Measurements from ENCODE around the gene LOXL3.

The LOXL3 gene

GRCh38 chr2:74529357-74530238, 24.1 kb downstream of the LOXL3 start, which contains the start of the genes AUP1 and HTRA2:
Gene AUP1, minus strand, starts transcription at chr2:74529706. Its CDS starts 77 bp downstream, at chr2:74529629.
Gene HTRA2, plus strand, starts transcription at chr2:74529933. Its CDS starts 74 bp downstream, at chr2:74530007.
- peaks cover 46% of the 10 kb centered on the region for H3K36me3 ChIP-seq
- no peaks in the 10 kb centered on the region for H3K9me3 ChIP-seq
- no peaks in the 10 kb centered on the region for H3K27me3 ChIP-seq
- peak; percentile 37 for TF ChIP-seq CTCF (IDR thresholded peaks at IDR 0.05)
- H3K27ac ChIP-seq: peak within 1 kb of the TSS; percentile 94
- H3K4me1 ChIP-seq (ENCODE audit: control insufficient read depth in 1 of 2, insufficient read depth in 1 of 2, low read depth in 1 of 2, low read length in 1 of 2): peaks cover 32 to 33% of the 10 kb centered on the region in 2 experiments
- peak within 1 kb of the TSS; percentile 74 to 97 for H3K4me3 ChIP-seq (ENCODE audit: low read depth in 1 of 2, low read length in 1 of 2)

DNA sequence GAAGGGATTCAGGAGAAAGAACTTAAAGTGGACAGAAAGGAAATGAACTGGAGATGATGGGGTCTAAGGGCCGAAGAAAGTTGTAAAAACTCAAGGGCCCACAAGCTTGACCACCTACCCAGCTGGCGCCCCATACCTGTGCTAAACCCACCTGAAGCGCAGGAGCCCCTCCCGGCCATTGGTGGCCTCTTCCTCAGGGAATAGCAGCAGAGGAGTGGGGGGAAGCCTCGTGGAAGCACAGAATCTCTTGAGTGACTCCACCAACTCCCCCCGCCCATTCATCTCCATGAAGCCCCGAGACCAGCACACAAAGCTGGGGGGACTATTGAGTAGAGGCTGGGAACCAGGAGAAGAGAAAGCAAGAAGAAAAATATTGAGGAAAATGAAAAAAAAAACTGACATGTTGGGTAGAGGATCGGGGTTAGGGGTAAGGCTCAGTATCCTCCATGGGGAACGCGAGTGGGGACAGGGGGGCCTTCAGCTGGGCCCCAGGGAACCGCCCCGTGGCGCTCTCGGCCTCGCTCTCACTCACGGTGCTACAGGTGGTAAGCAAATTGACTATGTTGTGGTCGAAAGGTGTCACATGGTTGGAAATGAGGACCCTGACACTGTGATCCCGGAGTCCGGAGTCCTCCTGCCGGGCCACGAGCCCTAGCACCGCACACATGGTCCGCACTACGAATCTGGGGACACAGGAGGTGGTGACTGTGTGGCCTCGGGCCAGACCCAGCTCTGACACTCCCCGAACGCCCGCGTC, 25.0 kb downstream of the LOXL3 start:
- no peak for TF ChIP-seq CTCF (IDR thresholded peaks at IDR 0.05)
- Histone ChIP-seq H3K4me1 (ENCODE audit: control insufficient read depth in 1 of 2, insufficient read depth in 1 of 2, low read depth in 1 of 2, low read length in 1 of 2) (peaks cover 32 to 33% of the 10 kb centered on the region in 2 experiments), H3K27me3 (no peaks in the 10 kb centered on the region), H3K4me3 (ENCODE audit: low read depth in 1 of 2, low read length in 1 of 2) (peak overlapping the region; percentile 74 to 97), H3K9me3 (no peaks in the 10 kb centered on the region), H3K27ac (peak overlapping the region; percentile 94), H3K36me3 (peaks cover 39% of the 10 kb centered on the region)

DNA sequence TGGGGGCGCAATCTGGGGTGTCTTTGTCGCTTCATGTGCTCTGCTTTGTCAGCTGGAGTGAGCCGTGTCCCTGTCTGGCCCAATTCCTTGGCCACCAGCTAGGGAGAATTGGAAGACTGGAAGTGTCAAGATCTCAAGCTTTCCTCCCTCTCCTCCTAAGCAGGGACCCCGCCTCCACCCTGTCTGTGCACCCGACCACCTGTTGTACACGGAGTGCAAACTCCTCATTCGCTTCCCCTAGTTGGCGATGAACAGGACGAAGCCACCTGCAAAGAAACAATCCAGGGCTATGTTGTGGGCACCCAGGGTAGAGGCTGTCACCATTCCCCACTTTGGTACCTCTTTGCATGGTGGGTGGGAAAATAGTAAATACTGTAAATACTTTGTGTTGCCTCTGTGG, 26.0 kb downstream of the LOXL3 start:
- no peaks in the 10 kb centered on the region for H3K9me3 ChIP-seq
- peaks cover 32 to 33% of the 10 kb centered on the region in 2 experiments for H3K4me1 ChIP-seq (ENCODE audit: control insufficient read depth in 1 of 2, insufficient read depth in 1 of 2, low read depth in 1 of 2, low read length in 1 of 2)
- H3K27ac ChIP-seq: no peak overlapping the region
- TF ChIP-seq CTCF (IDR thresholded peaks at IDR 0.05): no peak
- H3K36me3 ChIP-seq: peaks cover 29% of the 10 kb centered on the region
- no peak overlapping the region for H3K4me3 ChIP-seq (ENCODE audit: low read depth in 1 of 2, low read length in 1 of 2)
- H3K27me3 ChIP-seq: peaks cover 7% of the 10 kb centered on the region

DNA sequence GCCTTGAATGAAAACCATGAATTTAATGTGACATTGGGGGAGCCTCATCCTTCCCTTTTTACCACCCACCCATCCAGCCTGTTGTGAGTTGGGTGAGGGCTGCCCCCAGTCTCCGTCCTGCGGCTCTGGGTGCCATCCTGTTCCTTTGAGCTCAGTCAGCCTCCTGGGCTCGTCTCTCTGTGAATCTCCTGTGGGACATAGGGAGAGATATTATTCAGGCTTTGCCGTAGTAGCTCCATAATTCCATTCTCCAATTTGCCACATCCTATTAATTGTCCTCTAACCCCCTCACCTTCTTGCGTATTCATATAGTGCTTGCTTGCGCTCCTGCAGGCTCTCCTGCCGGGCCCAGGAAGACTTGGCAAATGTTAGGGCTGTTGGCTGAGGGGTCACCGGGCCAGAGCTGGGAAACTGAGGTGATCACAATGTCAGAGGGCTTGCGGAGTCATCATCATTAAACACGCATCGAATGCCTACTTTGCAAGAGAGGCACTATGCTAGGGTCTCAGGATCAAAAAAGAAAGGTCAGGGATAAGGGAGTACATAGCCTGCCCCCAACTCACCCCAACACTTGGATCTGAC, 27.0 kb downstream of the LOXL3 start:
- TF ChIP-seq CTCF (IDR thresholded peaks at IDR 0.05): no peak
- Histone ChIP-seq H3K4me1 (ENCODE audit: control insufficient read depth in 1 of 2, insufficient read depth in 1 of 2, low read depth in 1 of 2, low read length in 1 of 2) (peaks cover 31 to 33% of the 10 kb centered on the region in 2 experiments), H3K27me3 (peaks cover 17% of the 10 kb centered on the region), H3K9me3 (no peaks in the 10 kb centered on the region), H3K27ac (peak overlapping the region; percentile 26), H3K4me3 (ENCODE audit: low read depth in 1 of 2, low read length in 1 of 2) (no peak overlapping the region), H3K36me3 (peaks cover 25% of the 10 kb centered on the region)
